ENCODE results near the gene RAMACL.

- TF ChIP-seq CTCF (IDR thresholded peaks at IDR 0.05; ENCODE audit: low read depth, low read length) (no peak), EZH2phosphoT487 (IDR thresholded peaks at IDR 0.05; ENCODE audit: low read depth) (no peak)
These were observed 15.4 kb downstream of the RAMACL start for GRCh38 chr6:166570929-166571713.

Data from OCI-LY3 (cell line).